ENCODE results near the gene BLTP1.

DNA sequence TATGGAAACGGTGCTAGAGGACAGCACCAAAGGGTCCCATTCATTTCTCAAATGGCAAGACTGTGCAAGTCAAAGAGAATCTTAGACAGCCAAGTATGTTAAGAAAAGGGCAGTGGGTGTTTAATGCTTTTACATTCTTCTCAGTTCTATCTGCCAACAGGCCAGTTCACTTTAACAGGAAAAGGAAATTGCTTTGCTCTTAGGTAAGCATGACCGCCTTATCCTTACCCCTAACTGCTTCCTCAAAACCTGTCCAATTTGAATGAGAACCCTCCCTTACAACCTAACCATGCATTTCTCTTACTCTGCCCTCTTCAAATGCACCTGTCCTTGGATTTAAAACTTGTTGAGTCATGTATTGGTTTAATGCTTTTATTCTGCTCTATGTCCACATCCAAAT lies 44.5 kb upstream of the BLTP1 start:
- TF ChIP-seq, protein P1, sequence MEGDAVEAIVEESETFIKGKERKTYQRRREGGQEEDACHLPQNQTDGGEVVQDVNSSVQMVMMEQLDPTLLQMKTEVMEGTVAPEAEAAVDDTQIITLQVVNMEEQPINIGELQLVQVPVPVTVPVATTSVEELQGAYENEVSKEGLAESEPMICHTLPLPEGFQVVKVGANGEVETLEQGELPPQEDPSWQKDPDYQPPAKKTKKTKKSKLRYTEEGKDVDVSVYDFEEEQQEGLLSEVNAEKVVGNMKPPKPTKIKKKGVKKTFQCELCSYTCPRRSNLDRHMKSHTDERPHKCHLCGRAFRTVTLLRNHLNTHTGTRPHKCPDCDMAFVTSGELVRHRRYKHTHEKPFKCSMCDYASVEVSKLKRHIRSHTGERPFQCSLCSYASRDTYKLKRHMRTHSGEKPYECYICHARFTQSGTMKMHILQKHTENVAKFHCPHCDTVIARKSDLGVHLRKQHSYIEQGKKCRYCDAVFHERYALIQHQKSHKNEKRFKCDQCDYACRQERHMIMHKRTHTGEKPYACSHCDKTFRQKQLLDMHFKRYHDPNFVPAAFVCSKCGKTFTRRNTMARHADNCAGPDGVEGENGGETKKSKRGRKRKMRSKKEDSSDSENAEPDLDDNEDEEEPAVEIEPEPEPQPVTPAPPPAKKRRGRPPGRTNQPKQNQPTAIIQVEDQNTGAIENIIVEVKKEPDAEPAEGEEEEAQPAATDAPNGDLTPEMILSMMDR (IDR thresholded peaks at IDR 0.05; ENCODE audit: low read length) = no peak
- no peak for TF ChIP-seq EZH2 (IDR thresholded peaks at IDR 0.05; ENCODE audit: borderline replicate concordance, low read length)

Measured in OCI-LY1 (cell line).